Activated naive CD8-positive, alpha-beta T cell treated with anti-CD3 and anti-CD28 coated beads, Interleukin-2, amount 50 U/mL, for 24 hours (primary cell): ENCODE data around the gene TAP1.
A peak's percentile ranks its signal among the peaks of the same experiment; 100 is the strongest.
"Not testable (repeated sequence)": the region's sequence is repeated elsewhere in the genome, so short reads cannot be mapped to it uniquely, and the experiment has no call there.

Experiments used
- ATAC-seq: fragments of 150-1000 bp; cut with Tn5 transposase; one replicate; pipeline ENCODE4 v1.10.0; 2021
- DNase-seq: peaks from one replicate; pipeline ENCODE4 v3.0.0; 2021
- H3K27ac Mint-ChIP-seq: one replicate; pipeline ENCODE4 v1.8.0; 2021; ENCODE audit warnings: mild to moderate bottlenecking, mixed read lengths
- H3K27me3 Mint-ChIP-seq: one replicate; pipeline ENCODE4 v1.8.0; 2021; ENCODE audit warnings: mixed read lengths
- H3K36me3 Mint-ChIP-seq: one replicate; pipeline ENCODE4 v1.8.0; 2021; ENCODE audit warnings: low read depth, mixed read lengths
- H3K4me1 Mint-ChIP-seq: one replicate; pipeline ENCODE4 v1.8.0; 2021; ENCODE audit warnings: mixed read lengths
- H3K4me3 Mint-ChIP-seq: one replicate; pipeline ENCODE4 v1.8.0; 2021; ENCODE audit warnings: mild to moderate bottlenecking, moderate library complexity, mixed read lengths
- H3K9me3 Mint-ChIP-seq: one replicate; pipeline ENCODE4 v1.8.0; 2021; ENCODE audit warnings: mixed read lengths

Gene TAP1

GRCh38 chr6:32815996-32816395, 37.5 kb downstream of the TAP1 start:
- H3K4me3 Mint-ChIP-seq, result peak overlapping the region; percentile 70
- no peak for DNase-seq
- H3K27me3 Mint-ChIP-seq, result peaks cover 3% of the 10 kb centered on the region
- H3K27ac Mint-ChIP-seq, result peak overlapping the region; percentile 14
- no peak for ATAC-seq
- peaks cover 2% of the 10 kb centered on the region for H3K36me3 Mint-ChIP-seq
- H3K4me1 Mint-ChIP-seq, result peaks cover 23% of the 10 kb centered on the region
- no peaks in the 10 kb centered on the region for H3K9me3 Mint-ChIP-seq

GRCh38 chr6:32815115-32815514, 38.4 kb downstream of the TAP1 start:
- Mint-ChIP-seq H3K27me3 (peaks cover 3% of the 10 kb centered on the region), H3K27ac (peak overlapping the region; percentile 64), H3K9me3 (no peaks in the 10 kb centered on the region), H3K4me3 (peak overlapping the region; percentile 50), H3K36me3 (peaks cover 4% of the 10 kb centered on the region), H3K4me1 (peaks cover 23% of the 10 kb centered on the region)
- ATAC-seq, result no peak
- no peak for DNase-seq

GRCh38 chr6:32814145-32814544, 39.4 kb downstream of the TAP1 start:
- ATAC-seq, result peak; percentile 15
- Mint-ChIP-seq H3K36me3 (peaks cover 4% of the 10 kb centered on the region), H3K27me3 (peaks cover 3% of the 10 kb centered on the region), H3K4me1 (peaks cover 15% of the 10 kb centered on the region), H3K27ac (no peak overlapping the region), H3K9me3 (no peaks in the 10 kb centered on the region), H3K4me3 (no peak overlapping the region)
- no peak for DNase-seq

- ATAC-seq, result no peak
- no peak overlapping the region for H3K27ac Mint-ChIP-seq
- H3K4me1 Mint-ChIP-seq, result peaks cover 3% of the 10 kb centered on the region
Measured at GRCh38 chr6:32809171-32809570, 44.3 kb downstream of the TAP1 start.

GRCh38 chr6:32807020-32807580, 46.4 kb downstream of the TAP1 start:
- H3K4me3 Mint-ChIP-seq, result no peak overlapping the region
- no peak overlapping the region for H3K27ac Mint-ChIP-seq
- H3K9me3 Mint-ChIP-seq, result no peaks in the 10 kb centered on the region
- no peak for ATAC-seq
- no peak for DNase-seq
- no peaks in the 10 kb centered on the region for H3K4me1 Mint-ChIP-seq
- H3K36me3 Mint-ChIP-seq, result peaks cover 2% of the 10 kb centered on the region
- peaks cover 39% of the 10 kb centered on the region for H3K27me3 Mint-ChIP-seq

More at GRCh38 chr6:32809171-32809570, 44.3 kb downstream of the TAP1 start:
- Mint-ChIP-seq H3K4me3 (no peak overlapping the region), H3K9me3 (no peaks in the 10 kb centered on the region), H3K36me3 (peaks cover 2% of the 10 kb centered on the region), H3K27me3 (peaks cover 25% of the 10 kb centered on the region)
- no peak for DNase-seq

GRCh38 chr6:32805404-32805803, 48.1 kb downstream of the TAP1 start:
- not testable (repeated sequence) for ATAC-seq, H3K27ac Mint-ChIP-seq, DNase-seq, H3K9me3 Mint-ChIP-seq, H3K36me3 Mint-ChIP-seq, H3K4me1 Mint-ChIP-seq, H3K4me3 Mint-ChIP-seq
- peaks cover 44% of the 10 kb centered on the region for H3K27me3 Mint-ChIP-seq

- Mint-ChIP-seq H3K27ac (no peak overlapping the region), H3K4me1 (no peaks in the 10 kb centered on the region), H3K4me3 (no peak overlapping the region), H3K36me3 (no peaks in the 10 kb centered on the region), H3K27me3 (peaks cover 48% of the 10 kb centered on the region), H3K9me3 (peaks cover 5% of the 10 kb centered on the region)
- ATAC-seq (no peak), DNase-seq (no peak)
Measured at GRCh38 chr6:32803416-32803815, 50.1 kb downstream of the TAP1 start.

- Mint-ChIP-seq H3K27me3 (peaks cover 42% of the 10 kb centered on the region), H3K9me3 (peaks cover 5% of the 10 kb centered on the region), H3K36me3 (no peaks in the 10 kb centered on the region), H3K4me3 (no peak overlapping the region), H3K4me1 (peaks cover 15% of the 10 kb centered on the region), H3K27ac (no peak overlapping the region)
- DNase-seq (no peak), ATAC-seq (no peak)
Measured at GRCh38 chr6:32799740-32800139, 53.8 kb downstream of the TAP1 start.

GRCh38 chr6:32799168-32799567, 54.3 kb downstream of the TAP1 start:
- Mint-ChIP-seq H3K4me1 (peaks cover 21% of the 10 kb centered on the region), H3K27me3 (peaks cover 41% of the 10 kb centered on the region), H3K27ac (no peak overlapping the region), H3K9me3 (peaks cover 5% of the 10 kb centered on the region), H3K4me3 (no peak overlapping the region), H3K36me3 (no peaks in the 10 kb centered on the region)
- DNase-seq, result no peak
- no peak for ATAC-seq

- peak overlapping the region; percentile 50 for H3K27ac Mint-ChIP-seq
- H3K36me3 Mint-ChIP-seq, result no peaks in the 10 kb centered on the region
- peak overlapping the region; percentile 62 for H3K4me3 Mint-ChIP-seq
- H3K27me3 Mint-ChIP-seq, result peaks cover 31% of the 10 kb centered on the region
- H3K9me3 Mint-ChIP-seq, result peaks cover 5% of the 10 kb centered on the region
- peak; percentile 72 for ATAC-seq
- peaks cover 27% of the 10 kb centered on the region for H3K4me1 Mint-ChIP-seq
- DNase-seq, result peak; percentile 86
Measured at GRCh38 chr6:32796848-32797776, 56.4 kb downstream of the TAP1 start.
